A673 (cell line): ENCODE data around the gene EIF4E3. TPM values are rescaled to one million over a fixed set of nuclear protein-coding genes. Genes with fewer than 3 reads are reported as not detected.

Experiments used
- BruUV-seq: library from RNA; stranded (reverse); fragments of 400-500 nt; replicated peaks from 2 replicates; lab custom pipeline; 2021; lab: Mats Ljungman, UMichigan
- CTCF ChIA-PET: fragments of 300-600 bp; sonication (Branson Sonifier 250); formaldehyde crosslinking; loops from one replicate; lab custom pipeline; 2022; ENCODE audit warnings: antibody characterized with exemption; lab: Charles Lee
- POLR2A ChIA-PET: fragments of 300-600 bp; sonication (Branson Sonifier 250); formaldehyde crosslinking; loops from one replicate; lab custom pipeline; 2022; ENCODE audit warnings: antibody characterized with exemption; ENCODE audit not compliant: low non-redundant PET; lab: Charles Lee
- DNase-seq: peaks from one replicate; pipeline ENCODE4 v3.0.0-alpha.2; 2015; ENCODE audit warnings: low spot score
- H3K27ac ChIP-seq: fragments of 200-600 bp; sonication (generic); 2 replicates; pipeline ENCODE4 v1.5.1; 2016; ENCODE audit warnings: mixed run types, low read depth, mild to moderate bottlenecking, mixed read lengths, antibody characterized with exemption, low read length; ENCODE audit not compliant: poor library complexity, severe bottlenecking
- H3K27me3 ChIP-seq: fragments of 200-600 bp; sonication (generic); replicated peaks from 2 replicates; pipeline ENCODE4 v1.6.1; 2017; ENCODE audit warnings: mixed run types, low read depth, mild to moderate bottlenecking, mixed read lengths, antibody characterized with exemption, low read length; ENCODE audit not compliant: insufficient read depth, poor library complexity
- H3K36me3 ChIP-seq: fragments of 200-600 bp; sonication (generic); 2 replicates; pipeline ENCODE4 v1.6.1; 2016; ENCODE audit warnings: mixed run types, mild to moderate bottlenecking, mixed read lengths, antibody characterized with exemption, low read length; ENCODE audit not compliant: insufficient read depth, poor library complexity, severe bottlenecking
- H3K4me1 ChIP-seq: fragments of 200-600 bp; sonication (generic); 2 replicates; pipeline ENCODE4 v1.6.1; 2017; ENCODE audit warnings: mixed run types, mild to moderate bottlenecking, mixed read lengths, antibody characterized with exemption, low read length; ENCODE audit not compliant: insufficient read depth, poor library complexity, severe bottlenecking
- H3K4me3 ChIP-seq: fragments of 200-600 bp; sonication (generic); 2 replicates; pipeline ENCODE4 v1.5.1; 2016; ENCODE audit warnings: low read depth, mixed run types, mild to moderate bottlenecking, mixed read lengths, low read length; ENCODE audit not compliant: poor library complexity, severe bottlenecking
- H3K9me3 ChIP-seq: fragments of 200-600 bp; sonication (generic); 2 replicates; pipeline ENCODE4 v1.6.1; 2016; ENCODE audit warnings: mixed run types, low read depth, mild to moderate bottlenecking, mixed read lengths, antibody characterized with exemption, low read length; ENCODE audit not compliant: poor library complexity, severe bottlenecking
- CTCF ChIP-seq: fragments of 300-800, 200-600 bp; sonication (generic); conservative IDR thresholded peaks from 2 replicates; pipeline ENCODE4 v1.5.1; 2017; ENCODE audit warnings: low read depth, mild to moderate bottlenecking, antibody characterized with exemption, low read length, moderate library complexity, mixed read lengths
- EZH2 ChIP-seq: fragments of 200-600 bp; sonication (generic); IDR thresholded peaks from 2 replicates; pipeline ENCODE4 v1.6.1; 2017; ENCODE audit warnings: borderline replicate concordance, low read depth, mild to moderate bottlenecking, mixed read lengths, antibody characterized with exemption, low read length; ENCODE audit not compliant: poor library complexity, severe bottlenecking
- intact Hi-C: fragments of 100-400 bp; cut with micrococcal nuclease; formaldehyde crosslinking; loops from one replicate; pipeline ENCODE4 v1.10.0; 2022; ENCODE audit not compliant: unreplicated experiment
- total RNA-seq: library from RNA; stranded (reverse); gene quantifications from 2 replicates; pipeline ENCODE4 v1.2.3, GENCODE V29; 2021

Gene EIF4E3
- total RNA-seq, 1 experiment from 2014 or later, result 3.1 TPM

DNA sequence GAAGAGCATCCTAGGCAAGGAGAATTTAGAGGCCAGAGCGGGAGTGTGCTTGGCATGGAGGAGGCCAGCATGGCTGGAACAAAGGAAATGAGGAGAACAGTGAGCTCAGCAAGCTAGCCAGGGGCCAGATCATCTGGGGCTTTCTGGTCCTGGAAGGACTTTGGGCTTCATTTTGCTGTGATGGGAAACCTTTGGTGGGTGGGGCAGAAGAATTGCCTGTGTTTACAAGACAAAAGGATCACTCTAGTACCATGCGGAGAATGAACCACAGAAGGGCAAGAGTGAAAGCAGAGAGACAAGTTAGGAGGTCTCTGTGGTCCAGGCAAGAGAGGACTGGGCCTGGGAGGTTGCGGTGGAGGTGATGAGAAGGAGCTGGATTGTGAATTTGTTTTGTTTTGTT is 80.1 kb downstream of the EIF4E3 start:
- intact Hi-C loops, result no loop called here
- ChIA-PET POLR2A (no interaction called here), CTCF (no interaction called here)
- no peak overlapping the region for H3K27ac ChIP-seq
- no TSS peak for BruUV-seq
- H3K4me1 ChIP-seq, result no peaks in the 10 kb centered on the region
- H3K27me3 ChIP-seq, result no peaks in the 10 kb centered on the region
- no peaks in the 10 kb centered on the region for H3K36me3 ChIP-seq
- no peaks in the 10 kb centered on the region for H3K9me3 ChIP-seq
- H3K4me3 ChIP-seq, result no peak overlapping the region
- TF ChIP-seq CTCF (no peak), EZH2 (no peak)
- DNase-seq, result no peak

DNA sequence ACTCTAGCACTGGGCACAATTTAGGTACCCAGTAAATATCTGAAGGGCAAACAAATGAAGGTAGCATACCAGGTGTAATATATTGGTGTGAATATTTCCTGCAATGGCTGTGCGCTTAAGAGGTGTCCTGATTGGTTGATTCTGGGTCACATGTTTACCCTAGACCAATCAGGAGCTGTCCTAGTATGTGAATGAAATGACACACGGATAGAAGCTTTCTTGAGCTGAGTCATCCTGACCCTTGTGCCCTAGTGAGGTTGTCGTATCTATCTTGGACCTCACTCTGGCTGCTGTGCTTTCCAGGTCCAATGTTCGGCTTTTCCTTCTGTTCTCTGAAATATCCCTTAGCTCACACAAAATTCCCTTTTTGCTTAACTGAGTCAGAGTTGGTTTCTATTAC is 83.5 kb downstream of the EIF4E3 start:
- no TSS peak for BruUV-seq
- DNase-seq, result no peak
- Histone ChIP-seq H3K9me3 (no peaks in the 10 kb centered on the region), H3K27me3 (no peaks in the 10 kb centered on the region), H3K4me1 (no peaks in the 10 kb centered on the region), H3K36me3 (no peaks in the 10 kb centered on the region), H3K27ac (no peak overlapping the region), H3K4me3 (no peak overlapping the region)
- POLR2A ChIA-PET, result no interaction called here
- CTCF ChIA-PET, result no interaction called here
- no peak for TF ChIP-seq CTCF
- no peak for TF ChIP-seq EZH2
- intact Hi-C loops, result no loop called here

DNA sequence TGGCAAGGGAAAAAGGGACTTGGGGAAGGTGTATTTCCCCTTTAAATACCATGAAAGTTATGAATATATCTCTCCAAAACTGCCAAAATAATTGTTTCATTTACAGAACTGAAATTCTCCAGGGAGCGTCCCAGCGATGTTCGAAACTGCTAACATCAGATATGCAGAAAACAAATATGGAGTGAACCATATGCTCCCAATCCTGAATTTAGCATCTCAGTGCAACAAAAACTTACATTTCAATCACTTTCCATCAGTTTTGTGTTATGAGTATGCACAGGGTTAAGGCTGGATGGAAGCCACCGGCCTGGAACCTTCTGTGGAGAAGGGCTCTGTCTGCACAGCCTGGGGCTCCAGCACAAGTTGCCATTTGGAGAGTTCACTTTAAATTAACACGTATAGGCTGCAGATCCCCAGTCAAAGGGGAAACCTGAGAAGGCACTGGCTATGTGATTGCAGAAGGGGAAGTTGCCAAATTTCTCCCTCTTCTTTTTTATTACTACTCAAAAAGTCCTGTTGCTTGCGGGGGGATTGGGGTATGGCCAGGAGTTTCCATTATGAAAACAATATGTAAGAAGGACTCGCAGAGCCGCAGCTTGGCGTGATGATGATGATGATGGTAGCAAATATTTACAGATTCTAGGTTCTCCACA is 84.7 kb downstream of the EIF4E3 start:
- no peak overlapping the region for H3K4me3 ChIP-seq
- H3K36me3 ChIP-seq, result no peaks in the 10 kb centered on the region
- no peak for DNase-seq
- ChIA-PET CTCF (no interaction called here), POLR2A (no interaction called here)
- no peaks in the 10 kb centered on the region for H3K9me3 ChIP-seq
- no peaks in the 10 kb centered on the region for H3K4me1 ChIP-seq
- TF ChIP-seq EZH2, result no peak
- no peak for TF ChIP-seq CTCF
- no TSS peak for BruUV-seq
- no peaks in the 10 kb centered on the region for H3K27me3 ChIP-seq
- intact Hi-C loops, result no loop called here
- H3K27ac ChIP-seq, result no peak overlapping the region
